Measurements from ENCODE around the gene PTPN2. TPM values are rescaled to one million over a fixed set of nuclear protein-coding genes. Genes with fewer than 3 reads are reported as not detected.
A peak's percentile ranks its signal among the peaks of the same experiment; 100 is the strongest.

PTPN2 gene
- total RNA-seq, 1 donor from 2014 or later = 81.8 TPM

GRCh38 chr18:12751503-12751884, 132.5 kb downstream of the PTPN2 start:
- intact Hi-C loops (cut with DNase I) = no loop called here
- no peak overlapping the region for H3K4me3 ChIP-seq
- H3K27me3 ChIP-seq = no peaks in the 10 kb centered on the region
- peak in 1 of 2 donors; percentile 35 for DNase-seq (ENCODE audit: low spot score in 2 of 2)
- H3K4me1 ChIP-seq = no peaks in the 10 kb centered on the region
- TF ChIP-seq CTCF (IDR thresholded peaks at IDR 0.05) = no peak
- no peaks in the 10 kb centered on the region for H3K36me3 ChIP-seq
- H3K9me3 ChIP-seq = no peaks in the 10 kb centered on the region
- no peak overlapping the region for H3K27ac ChIP-seq

- Histone ChIP-seq H3K27ac (no peak overlapping the region), H3K4me1 (no peaks in the 10 kb centered on the region), H3K27me3 (no peaks in the 10 kb centered on the region), H3K9me3 (no peaks in the 10 kb centered on the region), H3K36me3 (no peaks in the 10 kb centered on the region), H3K4me3 (no peak overlapping the region)
- no peak for TF ChIP-seq CTCF (IDR thresholded peaks at IDR 0.05)
- intact Hi-C loops (cut with DNase I) = no loop called here
- DNase-seq (ENCODE audit: low spot score in 2 of 2) = peak in 1 of 2 donors; percentile 55
These were observed 133.1 kb downstream of the PTPN2 start for GRCh38 chr18:12750715-12751502.

GRCh38 chr18:12750076-12750714, 133.8 kb downstream of the PTPN2 start:
- TF ChIP-seq CTCF (IDR thresholded peaks at IDR 0.05) = no peak
- Histone ChIP-seq H3K4me3 (no peak overlapping the region), H3K36me3 (no peaks in the 10 kb centered on the region), H3K27ac (no peak overlapping the region), H3K9me3 (no peaks in the 10 kb centered on the region), H3K4me1 (no peaks in the 10 kb centered on the region), H3K27me3 (no peaks in the 10 kb centered on the region)
- peak in 1 of 2 donors; percentile 64 for DNase-seq (ENCODE audit: low spot score in 2 of 2)
- intact Hi-C loops (cut with DNase I) = no loop called here

GRCh38 chr18:12749121-12749520, 134.9 kb downstream of the PTPN2 start:
- Histone ChIP-seq H3K4me1 (no peaks in the 10 kb centered on the region), H3K36me3 (no peaks in the 10 kb centered on the region), H3K27me3 (no peaks in the 10 kb centered on the region), H3K27ac (no peak overlapping the region), H3K9me3 (no peaks in the 10 kb centered on the region), H3K4me3 (no peak overlapping the region)
- TF ChIP-seq CTCF (IDR thresholded peaks at IDR 0.05) = no peak
- intact Hi-C loops (cut with DNase I) = no loop called here
- peak in 1 of 2 donors; percentile 47 for DNase-seq (ENCODE audit: low spot score in 2 of 2)

- Histone ChIP-seq H3K4me3 (no peak overlapping the region), H3K9me3 (no peaks in the 10 kb centered on the region), H3K4me1 (no peaks in the 10 kb centered on the region), H3K36me3 (no peaks in the 10 kb centered on the region), H3K27ac (no peak overlapping the region), H3K27me3 (no peaks in the 10 kb centered on the region)
- intact Hi-C loops (cut with DNase I) = no loop called here
- no peak for DNase-seq (ENCODE audit: low spot score in 2 of 2)
- TF ChIP-seq CTCF (IDR thresholded peaks at IDR 0.05) = no peak
These were observed 135.4 kb downstream of the PTPN2 start for GRCh38 chr18:12748671-12749070.

All from ascending aorta (tissue), 2 donors.